CD4-positive, alpha-beta T cell treated with Interleukin-6 for 4 hours (primary cell): ENCODE data around the gene TMEM54.

Source experiments
- DNase-seq: peaks from one replicate; pipeline ENCODE4 v3.0.0-alpha.2; 2020; ENCODE audit warnings: mixed read lengths

TMEM54 gene, protein sequence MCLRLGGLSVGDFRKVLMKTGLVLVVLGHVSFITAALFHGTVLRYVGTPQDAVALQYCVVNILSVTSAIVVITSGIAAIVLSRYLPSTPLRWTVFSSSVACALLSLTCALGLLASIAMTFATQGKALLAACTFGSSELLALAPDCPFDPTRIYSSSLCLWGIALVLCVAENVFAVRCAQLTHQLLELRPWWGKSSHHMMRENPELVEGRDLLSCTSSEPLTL

DNA sequence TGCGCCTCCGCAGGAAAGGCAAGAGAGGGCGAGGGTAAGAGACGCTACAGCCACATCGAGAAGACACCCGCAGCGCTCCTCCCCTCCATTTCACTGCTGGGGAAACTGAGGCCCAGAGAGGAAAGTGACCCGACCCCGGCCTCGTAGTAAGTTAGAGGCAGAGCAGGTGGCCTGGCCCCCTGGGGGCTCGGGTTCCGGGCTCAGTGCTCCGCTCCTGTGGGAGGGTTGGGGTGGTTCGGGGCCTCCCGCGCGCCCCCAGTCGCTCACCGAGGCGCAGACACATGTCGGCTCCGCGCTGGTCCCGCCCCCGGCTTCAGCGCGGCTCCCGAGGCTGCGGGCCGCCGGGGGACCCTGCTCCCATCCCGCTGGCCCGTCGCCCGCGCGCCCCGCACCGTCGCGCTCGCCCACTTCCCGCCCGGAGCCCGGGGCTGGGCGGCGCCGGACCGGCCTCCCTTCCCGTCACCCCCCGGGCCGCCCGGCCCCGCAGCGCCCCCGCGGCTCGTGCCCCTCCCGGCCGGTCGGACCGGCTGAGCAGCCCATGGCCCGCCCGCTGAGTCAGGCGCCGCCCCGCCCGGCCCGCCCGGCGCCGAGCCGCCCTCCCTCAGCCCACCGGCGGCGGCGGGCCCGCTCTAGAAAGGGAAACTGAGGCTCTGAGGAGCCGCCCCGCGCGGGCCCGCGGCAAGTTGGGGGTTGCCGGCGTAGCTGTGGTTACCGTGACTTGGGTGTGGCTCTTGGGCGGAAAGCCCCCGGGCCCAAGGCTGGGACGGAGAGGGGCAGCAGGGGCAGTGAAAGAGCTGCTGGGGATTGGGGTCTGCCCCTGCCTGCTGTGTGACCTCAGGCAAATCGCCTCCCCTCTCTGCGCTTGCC, at the start of gene TMEM54:
Gene TMEM54 (minus strand): TSS at position 434 of the 867 bp plus-strand sequence. CDS start 151 bp downstream, at position 283.
- DNase-seq: peak; percentile 6

DNA sequence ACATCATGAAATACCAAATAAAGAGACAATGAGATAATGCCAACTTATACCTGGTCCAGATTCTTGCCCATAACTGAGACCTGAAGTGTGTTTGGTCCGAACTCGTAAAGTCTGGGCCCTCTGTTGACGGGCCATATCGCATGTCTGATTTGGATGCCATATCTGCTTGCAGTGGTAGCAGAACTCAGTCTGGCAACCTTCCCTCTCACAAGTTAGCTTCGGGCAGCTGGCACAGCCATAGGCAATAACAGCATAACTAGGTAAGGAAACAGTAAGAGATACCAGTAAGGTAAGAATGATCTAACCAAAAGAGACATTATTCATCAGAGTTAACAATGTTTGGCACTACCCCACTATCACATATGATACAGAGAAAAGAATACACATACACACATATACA, 48.3 kb upstream of the TMEM54 start:
- DNase-seq: no peak

DNA sequence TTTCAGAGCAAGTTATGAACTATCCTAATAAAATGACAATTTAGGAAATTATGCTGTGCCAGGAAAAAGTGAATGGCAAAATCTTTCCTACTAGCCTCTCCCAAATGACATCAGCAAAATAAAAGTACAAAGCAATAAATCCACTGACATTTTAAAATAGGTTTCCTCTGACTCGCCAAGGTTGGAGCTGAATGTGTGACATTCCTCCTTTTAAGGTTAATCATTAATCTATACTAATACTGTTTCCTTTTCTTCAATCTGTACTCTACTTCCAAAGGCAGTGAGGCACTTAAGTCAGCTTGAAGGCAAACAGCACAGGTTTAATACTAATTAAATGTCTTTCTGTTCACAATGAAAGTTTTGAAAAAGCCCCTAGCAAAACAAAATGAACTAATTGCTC, 47.7 kb upstream of the TMEM54 start:
- no peak for DNase-seq

DNA sequence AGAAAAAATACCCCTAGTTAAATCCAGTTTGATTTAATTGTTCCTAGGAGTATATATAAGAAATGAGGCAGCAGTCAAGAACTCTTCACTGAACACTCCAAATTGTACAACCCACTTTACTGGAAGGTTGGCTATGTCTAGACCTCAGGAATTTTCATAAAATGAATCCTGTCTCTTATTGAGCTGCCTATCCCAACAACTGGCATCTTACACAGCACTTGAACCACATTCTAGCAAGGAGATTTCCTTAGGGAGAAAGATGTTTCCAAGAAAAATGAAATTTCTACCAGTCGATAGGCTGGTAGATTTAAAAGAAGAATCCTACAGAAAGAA, 47.2 kb upstream of the TMEM54 start:
- no peak for DNase-seq

DNA sequence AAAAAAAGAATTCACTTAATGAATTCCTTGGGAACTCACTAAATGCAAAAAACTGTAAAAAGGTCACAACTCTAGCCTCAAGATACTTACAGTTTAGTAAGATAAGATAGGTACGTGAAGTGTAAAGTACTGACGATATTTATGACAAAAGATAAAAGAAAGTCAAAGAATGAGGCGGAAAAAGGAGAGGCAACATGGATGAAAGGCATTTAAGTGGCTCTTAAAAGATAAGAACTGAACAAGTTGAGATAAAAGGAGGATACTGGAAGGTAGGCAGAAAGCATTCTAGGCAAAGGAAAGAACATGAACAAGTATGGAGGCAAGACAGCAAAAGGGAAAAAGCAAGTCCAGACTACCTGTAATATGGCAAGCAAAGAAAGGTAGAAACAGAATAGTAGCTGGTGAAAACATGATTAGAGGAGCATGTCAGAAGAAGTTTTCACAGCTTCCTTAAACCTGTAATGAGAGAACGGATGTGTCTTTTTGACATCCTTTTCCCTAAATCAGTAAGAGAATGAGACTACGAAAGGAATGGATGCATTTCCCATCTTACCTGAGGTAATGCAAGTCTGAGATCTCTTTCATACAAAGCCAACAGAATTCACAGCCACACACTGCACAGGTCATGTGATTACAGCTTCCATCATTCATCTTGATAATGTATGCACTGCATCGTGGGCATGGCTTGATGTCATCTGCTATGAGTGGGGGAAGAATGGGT, 46.6 kb upstream of the TMEM54 start:
- DNase-seq: no peak

DNA sequence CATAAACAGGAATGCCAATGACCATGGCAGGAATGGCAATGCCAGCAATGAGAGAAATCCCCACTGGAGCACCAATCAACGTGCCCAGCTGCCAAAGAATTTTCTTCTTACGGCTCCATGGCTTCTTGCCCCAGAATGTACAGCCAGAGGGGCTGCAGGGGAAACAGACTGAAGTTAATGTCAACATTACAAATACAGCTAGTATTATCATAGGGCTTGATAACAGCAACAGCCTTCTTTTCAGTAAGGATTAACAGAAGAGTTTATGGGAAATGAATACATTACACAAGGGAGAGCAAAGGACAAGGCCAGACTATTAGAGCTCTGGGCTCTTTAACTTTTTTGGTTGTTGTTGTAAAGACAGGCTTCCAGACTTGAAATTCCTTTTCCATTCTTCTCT, 45.2 kb upstream of the TMEM54 start:
- DNase-seq: no peak

DNA sequence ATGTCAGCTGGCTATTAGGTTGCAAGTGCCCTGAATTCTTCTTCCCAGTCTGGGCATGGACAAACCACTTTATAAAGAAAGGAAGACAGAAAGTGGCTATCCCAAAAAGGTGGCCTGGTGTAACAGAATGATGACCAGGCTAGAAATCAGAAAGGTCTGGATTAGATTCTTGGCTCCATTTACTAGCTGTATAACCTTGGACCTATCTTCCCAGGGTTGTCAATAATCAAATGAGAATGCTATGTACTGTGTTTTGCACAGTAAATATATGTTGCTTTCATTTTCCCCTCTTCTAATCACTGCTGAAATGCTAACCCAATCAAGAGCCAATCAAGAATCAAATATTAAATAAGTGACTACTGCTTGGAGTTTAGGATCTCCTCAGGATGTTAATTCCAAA, 43.0 kb upstream of the TMEM54 start:
- DNase-seq: no peak

DNA sequence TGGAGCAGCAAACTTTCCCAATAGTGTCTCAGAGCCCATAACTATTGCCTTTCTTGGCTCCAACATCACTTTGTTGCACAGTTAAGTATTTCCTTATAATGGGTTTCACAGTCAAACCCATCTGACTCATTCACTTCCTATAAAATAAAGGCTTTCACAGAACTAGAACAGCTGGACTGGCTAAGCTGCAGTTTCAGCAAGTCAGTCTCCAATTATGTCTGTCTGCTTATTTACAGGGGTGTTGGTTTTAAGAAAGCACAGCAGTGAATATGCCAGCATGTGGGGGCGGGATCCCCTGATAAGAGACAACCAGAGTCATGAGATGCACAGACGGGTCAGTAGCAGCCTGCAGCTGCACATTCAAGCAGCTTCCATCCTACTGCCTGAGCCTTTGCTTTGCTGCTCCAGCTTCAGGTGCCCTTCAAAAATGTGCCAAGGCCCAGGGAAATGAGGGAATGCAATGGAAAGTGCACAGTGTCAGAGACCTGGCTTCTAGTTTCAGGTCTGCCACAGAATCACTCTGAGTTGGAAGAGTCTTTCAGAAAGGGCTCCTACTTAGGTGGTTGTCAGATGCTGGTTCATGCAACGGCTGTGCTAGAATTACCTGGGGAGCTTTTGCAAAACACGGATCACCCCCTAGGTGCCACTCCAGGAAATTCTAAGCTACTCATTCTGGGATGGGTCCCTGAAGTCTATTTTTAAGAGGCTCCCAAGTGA, 38.6 kb upstream of the TMEM54 start:
- DNase-seq: no peak

DNA sequence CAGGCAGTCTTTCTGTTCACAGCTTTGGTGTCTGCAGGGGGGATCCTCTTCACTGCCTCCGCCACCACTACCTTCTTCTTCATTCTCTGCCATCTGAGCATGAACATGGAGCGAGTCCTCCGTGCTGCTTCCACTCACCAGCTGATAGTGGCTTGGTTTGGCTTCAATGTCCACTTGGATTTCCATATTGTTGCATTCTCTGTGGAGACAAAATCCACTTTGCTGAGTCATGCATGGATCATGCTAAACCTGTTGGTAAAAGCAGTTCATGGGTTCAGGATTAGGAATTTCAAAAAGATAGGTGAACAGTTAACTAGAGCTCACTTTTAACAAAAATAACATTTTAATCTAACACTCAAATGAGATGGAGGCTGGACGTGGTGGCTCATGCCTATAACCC, 35.9 kb upstream of the TMEM54 start:
- no peak for DNase-seq

DNA sequence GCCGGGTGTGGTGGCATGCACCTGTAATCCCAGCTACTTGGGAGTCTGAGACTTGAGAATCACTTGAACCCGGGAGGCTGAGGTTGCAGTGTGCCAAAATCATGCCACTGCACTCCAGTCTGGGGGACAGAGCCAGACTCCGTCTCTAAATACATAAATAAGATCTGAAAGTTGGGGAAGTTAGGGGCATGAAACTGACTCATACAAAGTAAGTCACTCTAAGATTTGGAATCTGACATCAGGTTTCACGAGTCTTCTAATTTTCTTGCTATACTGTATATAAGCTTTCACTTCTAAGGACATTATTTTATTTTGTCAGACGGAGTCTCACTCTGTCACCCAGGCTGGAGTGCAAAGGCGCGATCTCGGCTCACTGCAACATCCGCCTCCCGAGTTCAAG, 33.3 kb upstream of the TMEM54 start:
- DNase-seq: no peak

DNA sequence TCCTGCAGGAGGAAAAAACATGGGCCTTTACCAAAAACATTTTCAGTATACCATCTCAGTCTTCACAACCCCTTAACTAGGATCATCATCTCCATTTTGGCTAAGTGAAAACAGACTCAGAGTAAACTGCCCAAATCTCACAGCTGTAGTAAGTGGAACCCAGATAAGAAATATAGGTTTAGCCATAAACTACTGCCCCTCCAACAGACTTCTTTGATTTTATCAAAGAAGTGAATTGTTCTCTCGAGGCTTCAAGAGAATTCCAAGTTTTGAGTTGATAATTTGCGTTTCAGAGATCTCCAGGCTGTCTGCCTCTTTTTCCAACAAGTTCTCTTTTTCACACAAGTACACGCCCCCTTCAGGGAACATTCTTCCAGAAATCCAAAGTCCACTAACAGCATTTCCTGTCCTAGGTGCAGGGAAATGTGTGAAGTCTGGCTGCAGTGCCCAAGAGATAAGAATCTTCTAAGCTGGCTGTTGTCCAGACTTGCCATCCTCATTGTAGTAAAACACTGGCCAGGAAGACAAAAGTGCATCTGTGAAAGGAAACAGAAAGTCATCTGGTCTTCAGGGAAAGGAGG, 32.6 kb upstream of the TMEM54 start:
- no peak for DNase-seq

DNA sequence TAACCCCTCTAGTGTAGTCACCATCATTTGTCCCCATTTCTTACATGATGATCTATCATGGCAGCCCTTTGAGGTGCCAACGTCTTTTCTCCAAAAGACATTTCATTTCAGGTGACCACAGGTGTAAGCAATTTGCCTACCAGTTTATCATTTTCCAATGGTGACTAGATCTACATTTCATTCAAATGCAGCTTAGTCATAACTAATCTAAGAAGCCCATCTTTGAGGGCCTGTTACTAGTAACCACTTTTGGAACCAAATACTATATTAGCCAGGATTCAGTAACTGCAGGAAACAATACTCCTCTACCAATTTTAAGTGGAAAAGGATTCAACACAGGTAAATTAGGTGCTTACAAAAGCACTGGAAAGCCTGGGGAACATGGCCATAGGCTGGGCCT, 30.6 kb upstream of the TMEM54 start:
- DNase-seq: no peak

DNA sequence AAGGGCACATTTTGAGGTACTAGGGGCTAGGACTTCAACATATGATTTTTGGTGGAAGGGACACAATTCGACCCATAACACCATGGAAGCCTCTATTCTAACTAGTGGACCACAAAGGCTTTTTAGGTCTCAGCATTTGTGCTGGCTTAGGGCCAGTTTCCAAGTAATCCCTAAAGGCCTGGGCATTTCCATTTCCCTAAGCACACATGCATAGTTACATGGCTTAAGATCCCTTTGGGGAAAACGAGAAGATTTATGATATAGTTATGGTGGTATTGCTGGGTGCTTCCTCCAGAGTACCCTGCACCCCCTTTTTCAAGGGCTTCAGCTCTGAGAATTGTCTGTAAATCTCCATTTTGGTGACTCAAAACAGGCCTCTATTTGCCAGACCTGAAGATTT, 28.2 kb upstream of the TMEM54 start:
- no peak for DNase-seq

DNA sequence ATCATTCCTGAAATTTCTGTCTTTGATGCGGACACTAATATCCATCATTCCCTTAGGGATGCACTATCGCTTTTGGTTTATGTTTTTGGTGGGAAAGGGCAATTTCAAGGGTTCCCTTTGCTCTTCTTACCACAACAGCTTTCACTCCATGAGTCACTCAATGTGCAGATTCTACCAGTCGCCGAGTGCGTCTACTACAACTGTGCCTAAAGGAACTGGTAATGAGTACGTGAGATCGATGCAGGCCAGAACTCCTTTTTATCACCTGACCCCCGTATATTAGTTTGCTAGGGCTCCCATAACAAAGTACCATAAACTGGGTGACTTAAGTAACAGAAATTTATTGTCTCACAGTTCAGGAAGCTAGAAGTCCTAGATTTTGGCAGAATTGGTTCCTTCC, 27.5 kb upstream of the TMEM54 start:
- DNase-seq: no peak

DNA sequence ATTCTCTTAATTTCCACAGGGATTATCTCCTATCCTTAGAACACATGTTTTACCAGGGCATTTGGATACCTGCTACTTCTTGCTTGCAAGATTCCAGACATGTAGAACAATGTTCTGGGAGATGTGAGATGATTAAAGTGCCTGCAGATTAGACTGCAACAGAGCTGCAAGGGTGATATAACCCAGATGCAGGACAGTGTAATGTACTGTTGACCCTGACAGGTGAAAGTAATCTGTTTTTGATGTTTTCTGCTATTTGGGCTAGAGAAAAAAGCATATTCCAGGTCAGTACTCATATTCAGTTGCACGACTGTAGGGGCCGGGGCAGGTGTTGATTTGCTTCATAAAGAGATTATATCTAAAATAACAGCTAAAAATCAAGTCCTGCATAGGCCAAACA, 27.1 kb upstream of the TMEM54 start:
- no peak for DNase-seq

DNA sequence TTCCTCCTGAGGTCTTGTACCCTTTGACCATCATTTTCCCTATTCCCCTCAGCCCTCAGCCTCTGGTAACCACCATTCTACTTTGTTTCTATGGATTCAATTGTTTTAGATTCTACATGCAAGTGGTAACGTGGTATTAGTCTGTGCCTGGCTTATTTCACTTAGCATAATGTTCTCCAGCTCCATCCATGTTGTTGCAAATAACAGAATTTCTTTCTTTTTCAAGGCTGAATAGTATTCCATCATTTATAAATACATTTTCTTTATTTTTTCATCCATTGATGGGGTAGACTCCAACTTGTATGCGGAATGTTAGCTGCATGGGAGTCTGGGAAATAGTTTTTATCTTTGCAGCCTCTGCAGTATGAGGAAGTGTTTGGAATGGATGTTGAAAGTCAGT, 26.3 kb upstream of the TMEM54 start:
- no peak for DNase-seq

DNA sequence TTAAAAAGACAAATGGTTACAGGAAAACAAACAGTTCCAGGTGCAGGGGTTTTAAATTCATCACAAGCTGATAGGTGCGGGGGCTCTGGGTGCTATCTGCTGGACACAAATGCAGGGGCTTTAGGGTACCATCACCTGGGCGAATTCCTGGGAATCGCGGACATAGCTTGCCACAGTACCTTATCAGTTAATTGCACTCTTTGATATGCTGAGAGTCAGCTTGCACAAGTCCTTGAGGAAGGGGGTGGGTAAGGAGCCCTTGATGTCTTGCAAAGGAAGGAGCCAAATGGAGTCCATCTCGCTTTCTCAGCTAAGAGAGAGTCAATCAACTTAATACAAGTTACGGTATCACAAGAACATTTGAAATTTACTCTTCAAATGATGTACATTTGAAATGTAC, 25.4 kb upstream of the TMEM54 start:
- no peak for DNase-seq

DNA sequence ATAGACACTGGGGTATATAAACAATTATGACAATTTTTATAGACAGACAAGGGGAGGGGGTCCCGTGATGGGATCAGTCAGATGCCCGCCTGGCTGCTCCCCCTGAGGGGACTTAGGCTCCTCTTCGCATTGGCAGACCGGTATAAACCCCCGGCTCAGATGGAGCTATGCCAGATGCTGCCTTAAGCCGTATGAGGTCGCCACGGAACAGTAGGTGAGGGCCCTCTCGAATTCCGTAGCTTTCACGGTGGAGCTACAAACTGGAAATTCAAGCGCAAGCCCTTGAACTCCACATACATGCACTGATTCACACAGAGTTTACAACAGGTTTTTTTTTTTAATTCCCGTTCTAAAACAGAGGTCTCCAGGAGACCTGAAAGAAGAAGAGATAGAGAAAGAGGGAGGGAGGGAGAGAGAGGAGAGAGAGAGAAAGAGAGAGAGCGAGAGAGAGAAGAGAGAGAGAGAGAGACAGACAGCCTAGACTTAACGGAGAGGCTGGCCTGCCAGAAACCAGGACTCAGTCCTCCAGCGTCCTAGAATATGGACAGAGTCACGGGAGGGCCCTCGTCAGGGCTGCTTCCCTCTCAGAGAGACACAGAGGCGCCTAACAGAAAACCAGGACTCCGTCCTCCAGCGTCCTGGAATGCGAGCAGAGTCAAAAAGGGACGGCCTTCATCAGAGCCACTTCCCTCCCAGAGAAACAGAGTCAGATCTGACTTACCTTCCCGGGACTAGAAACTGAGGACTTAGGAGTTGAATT, 24.4 kb upstream of the TMEM54 start:
- peak; percentile 27 for DNase-seq

DNA sequence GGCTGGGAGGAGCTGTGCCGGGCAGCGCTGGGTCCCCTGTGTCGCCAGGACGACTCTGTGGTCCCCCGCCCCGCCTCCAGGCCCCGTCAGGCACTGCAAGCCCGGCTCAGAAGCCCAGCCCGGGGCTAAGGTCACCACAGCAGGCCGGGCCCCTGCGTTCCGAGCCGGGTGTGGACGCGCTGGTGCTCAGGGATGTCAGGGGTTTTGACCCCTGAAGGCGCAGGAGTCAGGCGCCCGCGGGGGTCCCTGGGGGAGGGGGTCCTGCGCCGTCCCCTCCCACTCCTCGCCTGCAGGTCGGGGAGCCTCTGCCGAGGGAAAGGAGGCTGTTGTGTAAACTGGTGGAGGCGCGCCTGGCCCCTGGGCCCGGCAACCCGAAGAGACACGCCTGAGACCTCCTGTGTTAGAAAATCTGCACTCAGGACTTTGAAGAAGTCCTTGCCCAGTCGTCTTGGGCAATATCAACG, 23.7 kb upstream of the TMEM54 start:
- DNase-seq: peak; percentile 9

DNA sequence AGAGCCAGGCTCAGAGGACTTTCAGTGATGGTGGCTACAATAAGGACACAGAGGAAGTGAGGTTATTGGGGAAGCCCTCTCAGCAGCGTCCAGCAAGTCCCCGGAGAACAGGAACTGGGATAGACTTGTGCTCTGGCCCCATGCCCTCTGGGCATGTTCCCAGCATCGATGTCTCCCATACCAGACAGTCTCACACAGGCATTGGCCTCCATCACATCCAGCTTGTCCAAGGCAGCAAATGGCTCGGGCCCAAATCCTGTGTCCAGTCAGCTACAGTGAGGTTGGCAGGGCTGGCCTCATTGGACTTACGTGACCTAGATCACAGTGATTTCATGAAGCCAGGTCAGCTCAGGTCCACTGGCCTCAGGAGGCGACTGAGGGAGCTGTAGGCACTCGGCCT, 19.6 kb upstream of the TMEM54 start:
- DNase-seq: no peak

DNA sequence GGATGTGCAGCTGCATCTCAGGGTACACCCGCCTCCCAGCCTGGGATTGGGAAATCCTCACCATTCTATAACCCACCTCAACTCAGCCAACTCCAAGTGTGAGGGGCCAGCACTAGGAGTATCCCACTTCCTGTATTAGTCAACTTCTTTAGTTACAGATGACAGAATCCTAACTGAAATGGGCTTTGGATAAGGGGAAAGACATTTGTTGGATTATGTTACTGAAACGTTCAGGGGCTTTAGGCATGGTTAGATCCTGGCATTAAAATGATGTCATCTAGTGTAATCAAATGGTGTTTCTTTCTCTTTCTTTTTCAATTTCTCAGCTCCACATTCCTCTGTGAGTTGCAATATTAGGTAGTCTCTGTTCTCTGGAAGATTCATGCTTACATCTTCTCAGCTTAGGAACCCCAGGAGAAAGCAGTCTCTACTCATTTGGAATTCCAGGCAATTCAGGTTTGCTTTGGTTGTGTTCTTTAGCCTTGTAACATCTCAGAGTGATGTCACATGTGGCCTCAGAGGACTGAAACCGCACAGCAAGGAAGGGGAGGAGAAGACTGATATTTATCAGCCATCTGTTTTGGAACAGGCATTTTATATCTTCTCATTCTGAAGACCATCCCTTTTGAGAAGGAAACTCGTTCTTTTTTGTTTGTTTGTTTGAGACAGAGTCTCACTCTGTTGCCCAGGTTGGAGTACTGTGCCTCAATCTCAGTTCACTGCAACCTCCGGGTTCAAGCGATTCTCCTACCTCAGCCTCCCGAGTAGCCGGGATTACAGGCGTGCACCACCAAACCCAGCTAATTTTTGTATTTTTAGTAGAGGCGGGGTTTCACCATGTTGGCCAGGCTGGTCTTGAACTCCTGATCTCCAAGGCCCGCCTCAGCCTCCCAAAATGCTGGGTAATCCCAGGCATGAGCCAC, 18.9 kb upstream of the TMEM54 start:
- DNase-seq: no peak
